NCI-H82 (cell line): ENCODE data around the gene HMGA1.
A peak's percentile ranks its signal among the peaks of the same experiment; 100 is the strongest.

Source experiments
- DNase-seq: peaks from one replicate; lab custom pipeline; 2025; lab: John Stamatoyannopoulos, UW

HMGA1 gene

GRCh38 chr6:34223956-34224940 lies 12.4 kb upstream of the HMGA1 start:
- DNase-seq, result peak; percentile 95

- DNase-seq, result no peak
These were observed 11.1 kb upstream of the HMGA1 start for GRCh38 chr6:34225551-34225950.

- no peak for DNase-seq
These were observed 10.6 kb upstream of the HMGA1 start for GRCh38 chr6:34226066-34226465.

GRCh38 chr6:34226731-34227586 lies 9.7 kb upstream of the HMGA1 start:
- DNase-seq, result no peak

GRCh38 chr6:34227761-34228421 lies 8.8 kb upstream of the HMGA1 start:
- DNase-seq, result no peak

GRCh38 chr6:34229877-34230276 lies 6.8 kb upstream of the HMGA1 start:
- no peak for DNase-seq

- no peak for DNase-seq
These were observed 5.9 kb upstream of the HMGA1 start for GRCh38 chr6:34230653-34231371.

- DNase-seq, result no peak
These were observed 4.9 kb upstream of the HMGA1 start for GRCh38 chr6:34231566-34232336.

GRCh38 chr6:34232901-34233300 lies 3.8 kb upstream of the HMGA1 start:
- DNase-seq, result no peak

GRCh38 chr6:34233867-34234266 lies 2.8 kb upstream of the HMGA1 start:
- DNase-seq, result no peak

GRCh38 chr6:34234667-34235306 lies 1.9 kb upstream of the HMGA1 start:
- no peak for DNase-seq

GRCh38 chr6:34235307-34236130 lies 1.2 kb upstream of the HMGA1 start:
- no peak for DNase-seq

GRCh38 chr6:34236131-34236442 lies 586 bp upstream of the HMGA1 start:
- peak; percentile 55 for DNase-seq

GRCh38 chr6:34237316-34237721 lies 646 bp downstream of the HMGA1 start:
- DNase-seq, result peak; percentile 52

- peak; percentile 86 for DNase-seq
These were observed 1.3 kb downstream of the HMGA1 start for GRCh38 chr6:34237722-34238584.

- DNase-seq, result peak; percentile 76
These were observed 2.2 kb downstream of the HMGA1 start for GRCh38 chr6:34238585-34239499.

- peak; percentile 73 for DNase-seq
These were observed 2.8 kb downstream of the HMGA1 start for GRCh38 chr6:34239500-34239825.

- no peak for DNase-seq
These were observed 3.2 kb downstream of the HMGA1 start for GRCh38 chr6:34239893-34240292.
